ENCODE data around the gene FARP1.

DNA sequence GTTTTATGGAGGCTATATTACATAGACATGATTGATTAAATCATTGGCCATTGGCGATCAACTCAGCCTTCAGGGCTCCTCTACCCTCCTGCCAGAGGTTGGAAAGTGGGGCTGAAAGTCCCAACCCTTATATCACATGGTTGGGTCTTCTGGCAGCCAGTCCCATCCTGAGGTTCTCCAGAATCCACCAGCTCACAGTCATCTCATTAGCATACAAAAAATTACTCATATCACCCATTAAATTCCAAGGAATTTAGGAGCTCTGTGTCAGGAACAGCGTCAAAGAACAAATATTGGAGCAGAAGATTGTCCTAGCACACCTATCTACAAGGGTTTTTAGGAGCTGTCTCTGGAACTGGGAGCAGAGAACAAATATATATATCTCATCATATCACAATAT is 39.4 kb upstream of the FARP1 start:
- TF ChIP-seq KDM5A (IDR thresholded peaks at IDR 0.05; ENCODE audit: low read length): no peak
- TF ChIP-seq FOSL1 (IDR thresholded peaks at IDR 0.05; ENCODE audit: insufficient read depth, low read depth, low read length): no peak
- no peak for TF ChIP-seq CEBPB (IDR thresholded peaks at IDR 0.05; ENCODE audit: low read depth, low read length)
- no peak for TF ChIP-seq EGR1 (IDR thresholded peaks at IDR 0.05; ENCODE audit: borderline replicate concordance, low read depth, low read length)
- TF ChIP-seq YY1 (IDR thresholded peaks at IDR 0.05; ENCODE audit: low read depth, low read length): no peak
- TF ChIP-seq RNF2 (IDR thresholded peaks at IDR 0.05; ENCODE audit: borderline replicate concordance, low read depth, low read length, missing control alignments, poor library complexity, severe bottlenecking): no peak

All from H1 (cell line).